ENCODE results near the gene MICB. TPM values are rescaled to one million over a fixed set of nuclear protein-coding genes. Genes with fewer than 3 reads are reported as not detected.
A peak's percentile ranks its signal among the peaks of the same experiment; 100 is the strongest.

Gene MICB
- total and polyA plus RNA-seq, 4 donors: 0.19 to 4.9 (median 1.2) TPM

DNA sequence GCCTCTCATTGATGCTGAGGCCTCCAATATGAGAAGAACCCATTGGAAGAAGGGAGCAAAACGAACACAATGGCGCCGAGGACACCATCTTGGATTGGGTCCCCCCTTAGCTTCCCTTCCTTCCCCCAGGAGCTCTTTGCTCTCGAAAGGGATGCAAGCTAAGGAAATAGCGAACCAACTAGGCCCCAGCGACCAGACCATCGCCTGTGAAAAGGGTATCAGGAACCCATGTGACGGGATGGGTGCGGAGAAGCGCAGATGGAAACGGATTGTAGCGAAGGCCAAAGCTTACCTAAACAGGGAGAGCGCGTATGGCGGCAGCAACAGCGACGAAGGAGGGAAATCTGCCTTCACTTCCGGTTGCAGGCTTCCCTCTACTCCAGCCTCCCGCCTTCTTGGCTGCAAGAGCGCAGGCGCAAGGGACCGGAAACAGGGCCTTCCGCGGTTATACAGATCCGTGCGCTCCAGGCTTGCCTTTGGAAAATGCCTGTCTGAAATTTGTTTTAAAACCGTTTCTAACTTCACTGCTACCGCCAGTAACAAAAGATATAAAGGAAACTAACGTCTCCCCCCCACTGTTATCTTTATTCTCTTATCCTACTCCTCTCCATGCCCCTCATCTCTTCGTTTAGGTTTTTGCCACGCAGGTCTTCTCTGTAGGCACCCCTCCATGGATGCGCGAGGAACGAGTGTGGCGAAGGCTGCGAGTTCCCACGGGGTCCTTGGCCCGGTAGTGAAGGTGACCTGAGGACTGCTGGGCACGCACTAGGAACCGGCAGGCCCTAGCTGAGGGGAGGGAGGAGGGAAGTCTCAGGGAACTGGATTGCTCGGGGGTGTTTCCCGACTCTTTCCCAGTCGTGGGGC is 43.9 kb downstream of the MICB start, which contains the start of gene DDX39B:
DDX39B (minus strand) TSS at position 346 of the 864 bp plus-strand sequence. CDS start 1,471 bp downstream, outside the sequence.
- peak within 1 kb of the TSS; percentile 73 to 100 (median 98) for H3K4me3 ChIP-seq (ENCODE audit: low read depth in 1 of 3, low read length in 3 of 3)
- H3K27ac ChIP-seq (ENCODE audit: low read depth in 1 of 2, low read length in 2 of 2): peak within 1 kb of the TSS; percentile 99
- DNase-seq (ENCODE audit: low spot score): peak; percentile 89
- H3K36me3 ChIP-seq (ENCODE audit: control insufficient read depth in 4 of 4, insufficient read depth in 3 of 4, low read depth in 1 of 4, low read length in 3 of 4): peaks cover 2 to 21% (median 16%) of the 10 kb centered on the region in 4 donors
- H3K9me3 ChIP-seq (ENCODE audit: control insufficient read depth in 4 of 4, low read length in 3 of 4): no peaks in the 10 kb centered on the region
- H3K4me1 ChIP-seq (ENCODE audit: control insufficient read depth in 4 of 4, insufficient read depth in 4 of 4, low read length in 3 of 4): peaks cover 5 to 38% (median 30%) of the 10 kb centered on the region in 4 donors
- peak; percentile 9 for TF ChIP-seq FOXA2 (IDR thresholded peaks at IDR 0.05)
- TF ChIP-seq, protein P1, sequence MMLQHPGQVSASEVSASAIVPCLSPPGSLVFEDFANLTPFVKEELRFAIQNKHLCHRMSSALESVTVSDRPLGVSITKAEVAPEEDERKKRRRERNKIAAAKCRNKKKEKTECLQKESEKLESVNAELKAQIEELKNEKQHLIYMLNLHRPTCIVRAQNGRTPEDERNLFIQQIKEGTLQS (IDR thresholded peaks at IDR 0.05): peak; percentile 21
- TF ChIP-seq, protein P2, sequence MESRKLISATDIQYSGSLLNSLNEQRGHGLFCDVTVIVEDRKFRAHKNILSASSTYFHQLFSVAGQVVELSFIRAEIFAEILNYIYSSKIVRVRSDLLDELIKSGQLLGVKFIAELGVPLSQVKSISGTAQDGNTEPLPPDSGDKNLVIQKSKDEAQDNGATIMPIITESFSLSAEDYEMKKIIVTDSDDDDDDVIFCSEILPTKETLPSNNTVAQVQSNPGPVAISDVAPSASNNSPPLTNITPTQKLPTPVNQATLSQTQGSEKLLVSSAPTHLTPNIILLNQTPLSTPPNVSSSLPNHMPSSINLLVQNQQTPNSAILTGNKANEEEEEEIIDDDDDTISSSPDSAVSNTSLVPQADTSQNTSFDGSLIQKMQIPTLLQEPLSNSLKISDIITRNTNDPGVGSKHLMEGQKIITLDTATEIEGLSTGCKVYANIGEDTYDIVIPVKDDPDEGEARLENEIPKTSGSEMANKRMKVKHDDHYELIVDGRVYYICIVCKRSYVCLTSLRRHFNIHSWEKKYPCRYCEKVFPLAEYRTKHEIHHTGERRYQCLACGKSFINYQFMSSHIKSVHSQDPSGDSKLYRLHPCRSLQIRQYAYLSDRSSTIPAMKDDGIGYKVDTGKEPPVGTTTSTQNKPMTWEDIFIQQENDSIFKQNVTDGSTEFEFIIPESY (IDR thresholded peaks at IDR 0.05): peak; percentile 90
- TF ChIP-seq, protein P3, sequence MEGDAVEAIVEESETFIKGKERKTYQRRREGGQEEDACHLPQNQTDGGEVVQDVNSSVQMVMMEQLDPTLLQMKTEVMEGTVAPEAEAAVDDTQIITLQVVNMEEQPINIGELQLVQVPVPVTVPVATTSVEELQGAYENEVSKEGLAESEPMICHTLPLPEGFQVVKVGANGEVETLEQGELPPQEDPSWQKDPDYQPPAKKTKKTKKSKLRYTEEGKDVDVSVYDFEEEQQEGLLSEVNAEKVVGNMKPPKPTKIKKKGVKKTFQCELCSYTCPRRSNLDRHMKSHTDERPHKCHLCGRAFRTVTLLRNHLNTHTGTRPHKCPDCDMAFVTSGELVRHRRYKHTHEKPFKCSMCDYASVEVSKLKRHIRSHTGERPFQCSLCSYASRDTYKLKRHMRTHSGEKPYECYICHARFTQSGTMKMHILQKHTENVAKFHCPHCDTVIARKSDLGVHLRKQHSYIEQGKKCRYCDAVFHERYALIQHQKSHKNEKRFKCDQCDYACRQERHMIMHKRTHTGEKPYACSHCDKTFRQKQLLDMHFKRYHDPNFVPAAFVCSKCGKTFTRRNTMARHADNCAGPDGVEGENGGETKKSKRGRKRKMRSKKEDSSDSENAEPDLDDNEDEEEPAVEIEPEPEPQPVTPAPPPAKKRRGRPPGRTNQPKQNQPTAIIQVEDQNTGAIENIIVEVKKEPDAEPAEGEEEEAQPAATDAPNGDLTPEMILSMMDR (IDR thresholded peaks at IDR 0.05; ENCODE audit: low read depth, low read length, missing input control): peak; percentile 0
- no peak for TF ChIP-seq HNF4G (IDR thresholded peaks at IDR 0.05)
- peak; percentile 15 to 24 for TF ChIP-seq RAD21 (IDR thresholded peaks at IDR 0.05)
- TF ChIP-seq, protein P4, sequence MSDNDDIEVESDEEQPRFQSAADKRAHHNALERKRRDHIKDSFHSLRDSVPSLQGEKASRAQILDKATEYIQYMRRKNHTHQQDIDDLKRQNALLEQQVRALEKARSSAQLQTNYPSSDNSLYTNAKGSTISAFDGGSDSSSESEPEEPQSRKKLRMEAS (IDR thresholded peaks at IDR 0.05): peak; percentile 88
- peak; percentile 93 to 95 for TF ChIP-seq RXRA (IDR thresholded peaks at IDR 0.05)
- TF ChIP-seq FOXA1 (IDR thresholded peaks at IDR 0.05): peak; percentile 48
- TF ChIP-seq EGR1 (IDR thresholded peaks at IDR 0.05; ENCODE audit: low read depth in 2 of 2): peak in 1 of 2 donors; percentile 73
- TF ChIP-seq YY1 (IDR thresholded peaks at IDR 0.05): peak; percentile 99
- peak; percentile 64 for TF ChIP-seq NR2F2 (IDR thresholded peaks at IDR 0.05)
- TF ChIP-seq GABPA (IDR thresholded peaks at IDR 0.05 in 1 of 2, conservative IDR thresholded peaks at IDR 0.05 in 1 of 2): peak; percentile 77 to 95
- TF ChIP-seq TAF1 (conservative IDR thresholded peaks at IDR 0.05): peak; percentile 100
- TF ChIP-seq HNF4A (conservative IDR thresholded peaks at IDR 0.05): peak; percentile 27 to 33
- peak; percentile 75 for TF ChIP-seq SP1 (IDR thresholded peaks at IDR 0.05)
- TF ChIP-seq, protein P5, sequence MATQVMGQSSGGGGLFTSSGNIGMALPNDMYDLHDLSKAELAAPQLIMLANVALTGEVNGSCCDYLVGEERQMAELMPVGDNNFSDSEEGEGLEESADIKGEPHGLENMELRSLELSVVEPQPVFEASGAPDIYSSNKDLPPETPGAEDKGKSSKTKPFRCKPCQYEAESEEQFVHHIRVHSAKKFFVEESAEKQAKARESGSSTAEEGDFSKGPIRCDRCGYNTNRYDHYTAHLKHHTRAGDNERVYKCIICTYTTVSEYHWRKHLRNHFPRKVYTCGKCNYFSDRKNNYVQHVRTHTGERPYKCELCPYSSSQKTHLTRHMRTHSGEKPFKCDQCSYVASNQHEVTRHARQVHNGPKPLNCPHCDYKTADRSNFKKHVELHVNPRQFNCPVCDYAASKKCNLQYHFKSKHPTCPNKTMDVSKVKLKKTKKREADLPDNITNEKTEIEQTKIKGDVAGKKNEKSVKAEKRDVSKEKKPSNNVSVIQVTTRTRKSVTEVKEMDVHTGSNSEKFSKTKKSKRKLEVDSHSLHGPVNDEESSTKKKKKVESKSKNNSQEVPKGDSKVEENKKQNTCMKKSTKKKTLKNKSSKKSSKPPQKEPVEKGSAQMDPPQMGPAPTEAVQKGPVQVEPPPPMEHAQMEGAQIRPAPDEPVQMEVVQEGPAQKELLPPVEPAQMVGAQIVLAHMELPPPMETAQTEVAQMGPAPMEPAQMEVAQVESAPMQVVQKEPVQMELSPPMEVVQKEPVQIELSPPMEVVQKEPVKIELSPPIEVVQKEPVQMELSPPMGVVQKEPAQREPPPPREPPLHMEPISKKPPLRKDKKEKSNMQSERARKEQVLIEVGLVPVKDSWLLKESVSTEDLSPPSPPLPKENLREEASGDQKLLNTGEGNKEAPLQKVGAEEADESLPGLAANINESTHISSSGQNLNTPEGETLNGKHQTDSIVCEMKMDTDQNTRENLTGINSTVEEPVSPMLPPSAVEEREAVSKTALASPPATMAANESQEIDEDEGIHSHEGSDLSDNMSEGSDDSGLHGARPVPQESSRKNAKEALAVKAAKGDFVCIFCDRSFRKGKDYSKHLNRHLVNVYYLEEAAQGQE (IDR thresholded peaks at IDR 0.05): no peak
- peak in 1 of 2 donors; percentile 18 for TF ChIP-seq JUND (IDR thresholded peaks at IDR 0.05)
- peak within 1 kb of the TSS; percentile 99 to 100 for H3K9ac ChIP-seq (ENCODE audit: low read depth in 1 of 2, low read length in 2 of 2)
- H3K27me3 ChIP-seq (ENCODE audit: control insufficient read depth in 4 of 4, insufficient read depth in 4 of 4, low read length in 3 of 4): no peaks in the 10 kb centered on the region
- under 1% methylated on average over 43 of the region's 43 CpGs for WGBS
